Mammary epithelial cell (primary cell): ENCODE measurements around the gene DZIP1.

Experiments used
- EZH2 ChIP-seq: IDR thresholded peaks from 2 replicates; pipeline ENCODE4 v1.6.1; 2012; ENCODE audit warnings: low read length, inconsistent platforms, borderline replicate concordance
- TF ChIP-seq, protein P1 (sequence below), 2 donors: IDR thresholded peaks in 1 of 2; conservative IDR thresholded peaks in 1 of 2; 2 replicates each; pipeline ENCODE4 v1.5.1; 2011 to 2012; ENCODE audit warnings: inconsistent platforms in 2 of 2, low read length in 2 of 2, mild to moderate bottlenecking in 2 of 2, control low read depth in 1 of 2, low read depth in 1 of 2; ENCODE audit not compliant: insufficient read depth in 1 of 2; ENCODE audit errors: extremely low read depth in 1 of 2

DNA sequence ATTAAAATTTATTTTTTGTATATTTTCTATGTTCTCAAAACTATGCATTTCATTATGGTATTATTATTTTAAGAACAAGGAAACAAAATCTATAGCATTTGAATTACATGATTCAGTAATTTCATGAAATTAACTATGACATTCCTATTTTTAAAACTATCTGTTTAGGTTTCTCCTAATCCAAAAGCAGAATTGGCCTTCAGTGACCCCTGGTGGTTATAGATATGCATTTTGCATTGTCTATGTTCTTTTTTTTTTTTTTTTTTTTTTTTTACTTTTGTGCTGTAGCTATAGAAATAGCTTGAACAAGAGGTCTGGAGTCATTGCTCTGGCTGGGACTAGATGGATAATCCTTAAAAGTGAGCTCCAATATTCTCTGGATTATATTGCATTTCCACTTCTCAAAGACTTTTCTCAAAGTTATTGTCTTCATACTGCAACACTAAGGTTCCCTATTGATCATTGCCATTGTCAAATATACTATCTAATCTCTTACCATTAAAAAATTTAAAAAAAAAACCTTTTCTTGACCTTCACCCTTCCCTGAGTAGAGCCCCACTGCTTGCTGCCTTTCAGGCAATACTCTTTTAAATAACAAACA is 16.6 kb upstream of the DZIP1 start:
- TF ChIP-seq EZH2: no peak
- TF ChIP-seq, protein P1, sequence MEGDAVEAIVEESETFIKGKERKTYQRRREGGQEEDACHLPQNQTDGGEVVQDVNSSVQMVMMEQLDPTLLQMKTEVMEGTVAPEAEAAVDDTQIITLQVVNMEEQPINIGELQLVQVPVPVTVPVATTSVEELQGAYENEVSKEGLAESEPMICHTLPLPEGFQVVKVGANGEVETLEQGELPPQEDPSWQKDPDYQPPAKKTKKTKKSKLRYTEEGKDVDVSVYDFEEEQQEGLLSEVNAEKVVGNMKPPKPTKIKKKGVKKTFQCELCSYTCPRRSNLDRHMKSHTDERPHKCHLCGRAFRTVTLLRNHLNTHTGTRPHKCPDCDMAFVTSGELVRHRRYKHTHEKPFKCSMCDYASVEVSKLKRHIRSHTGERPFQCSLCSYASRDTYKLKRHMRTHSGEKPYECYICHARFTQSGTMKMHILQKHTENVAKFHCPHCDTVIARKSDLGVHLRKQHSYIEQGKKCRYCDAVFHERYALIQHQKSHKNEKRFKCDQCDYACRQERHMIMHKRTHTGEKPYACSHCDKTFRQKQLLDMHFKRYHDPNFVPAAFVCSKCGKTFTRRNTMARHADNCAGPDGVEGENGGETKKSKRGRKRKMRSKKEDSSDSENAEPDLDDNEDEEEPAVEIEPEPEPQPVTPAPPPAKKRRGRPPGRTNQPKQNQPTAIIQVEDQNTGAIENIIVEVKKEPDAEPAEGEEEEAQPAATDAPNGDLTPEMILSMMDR (conservative IDR thresholded peaks at IDR 0.05 in 1 of 2, IDR thresholded peaks at IDR 0.05 in 1 of 2; ENCODE audit: extremely low read depth in 1 of 2, insufficient read depth in 1 of 2, low read depth in 1 of 2, low read length in 2 of 2): peak; percentile 72 to 76
